Measurements from ENCODE around the gene IREB2. TPM values are rescaled to one million over a fixed set of nuclear protein-coding genes. Genes with fewer than 3 reads are reported as not detected.

The IREB2 gene
- total RNA-seq: 85.2 TPM

GRCh38 chr15:78437762-78438618 is at the start of gene IREB2:
TSS of gene IREB2 (plus strand) at chr15:78438216. CDS start at chr15:78438338, 122 bp downstream.

DNA sequence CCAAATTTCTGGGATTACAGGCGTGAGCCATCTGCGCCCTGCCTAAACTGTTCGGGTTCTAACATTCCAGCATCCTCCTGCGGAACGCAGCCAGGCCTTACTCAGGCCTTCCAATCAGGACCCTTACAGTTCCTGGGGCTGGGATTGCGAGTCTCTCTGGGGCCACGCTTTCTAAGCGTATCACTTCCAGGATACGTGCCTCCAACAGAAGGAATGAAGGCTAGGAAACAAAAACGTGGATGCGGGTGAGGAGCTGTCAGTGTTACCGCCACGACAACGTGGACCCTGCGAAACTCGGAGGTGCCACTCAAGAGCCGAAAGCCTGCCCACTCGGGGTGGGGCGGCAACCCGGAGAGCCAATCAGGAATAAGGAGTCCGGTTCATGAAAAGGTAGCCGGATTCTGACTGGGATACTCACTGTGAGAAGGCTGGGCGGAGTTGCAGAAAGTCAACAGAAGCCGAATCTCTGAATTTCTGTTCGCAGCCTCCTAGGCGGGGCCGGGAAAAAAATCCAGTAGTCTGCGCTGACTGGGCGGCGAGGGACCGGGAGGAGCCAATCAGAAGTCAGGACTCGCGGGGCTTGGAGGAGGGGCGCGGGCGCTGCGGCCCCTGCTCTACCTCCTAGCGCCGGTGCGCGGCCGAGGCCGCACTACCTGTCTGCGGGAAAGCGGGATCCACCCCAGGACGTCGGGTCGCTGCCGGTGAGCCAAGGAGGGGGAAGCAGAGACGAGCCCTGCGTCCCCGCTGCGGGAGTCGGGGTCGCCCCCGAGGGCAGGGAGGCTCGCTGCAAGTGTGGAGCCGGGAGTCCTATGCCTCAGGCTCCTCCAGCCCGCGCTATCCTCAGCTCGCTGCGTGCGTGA is 69.2 kb downstream of the IREB2 start, which contains the start of gene HYKK:
HYKK (plus strand) TSS at position 607 of the 860 bp plus-strand sequence. CDS start 5,512 bp downstream, outside the sequence.

DNA sequence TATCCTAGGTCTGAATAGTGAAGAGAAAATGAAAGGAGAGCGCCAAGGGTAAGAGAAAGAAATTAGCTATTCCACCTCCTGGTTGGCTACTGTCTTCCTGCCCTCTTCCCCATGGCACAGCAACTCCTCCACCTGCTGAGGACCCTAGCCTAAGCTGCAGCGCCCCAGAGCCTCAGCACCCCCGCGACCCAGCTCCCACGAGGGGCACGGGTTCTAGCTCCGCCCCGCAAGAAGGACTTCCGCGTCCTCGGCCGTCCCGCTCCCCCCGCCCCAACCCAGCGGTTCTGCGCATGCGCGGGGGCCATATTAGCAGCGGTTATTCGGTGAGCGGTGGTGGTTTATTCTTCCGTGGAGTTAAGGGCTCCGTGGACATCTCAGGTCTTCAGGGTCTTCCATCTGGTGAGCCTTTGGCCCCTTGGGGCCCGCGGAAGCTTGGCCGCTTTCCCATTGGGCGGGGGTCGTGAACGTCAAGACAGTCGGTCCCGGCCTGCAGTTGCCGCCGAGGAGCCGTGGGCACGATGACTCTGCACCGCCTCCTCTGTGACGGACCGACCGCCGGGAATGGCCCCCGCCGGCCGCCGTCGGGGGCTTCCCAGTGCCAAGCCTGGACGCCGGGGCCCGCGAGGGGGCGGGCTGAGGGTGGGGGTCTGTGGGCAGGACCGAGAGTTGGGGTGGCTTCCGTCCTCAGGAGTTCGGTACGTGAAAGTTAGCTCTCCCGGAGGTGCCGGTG is 102.3 kb downstream of the IREB2 start, which contains the start of gene PSMA4:
PSMA4 (plus strand) TSS at position 304 of the 730 bp plus-strand sequence. CDS start 1,484 bp downstream, outside the sequence.

Other genes starting within 250 kb of the IREB2 start
- gene ACSBG1, start 203.7 kb upstream of the IREB2 start, total RNA-seq: 1.0 TPM
- gene DNAJA4, start 173.7 kb upstream of the IREB2 start, total RNA-seq: 30.6 TPM
- gene SKIC8, start 138.6 kb upstream of the IREB2 start, total RNA-seq: 60.8 TPM
- gene CRABP1, start 97.9 kb upstream of the IREB2 start, total RNA-seq: 401 TPM
- gene HYKK, start 69.4 kb downstream of the IREB2 start, total RNA-seq: 11.1 TPM
- gene PSMA4, start 102.2 kb downstream of the IREB2 start, total RNA-seq: 148 TPM
- gene CHRNA5, start 127.3 kb downstream of the IREB2 start, total RNA-seq: 3.6 TPM
- 109 TPM for gene CHRNA3, start 182.8 kb downstream of the IREB2 start, total RNA-seq
- 28.1 TPM for gene CHRNB4, start 203.0 kb downstream of the IREB2 start, total RNA-seq